GM21786 (cell line): ENCODE data around the gene HJURP.

ENCODE experiments used
- ATAC-seq: cut with Tn5 transposase; IDR thresholded peaks from one replicate; pipeline ENCODE4 v1.9.1; 2021; ENCODE audit not compliant: unreplicated experiment

The HJURP gene

DNA sequence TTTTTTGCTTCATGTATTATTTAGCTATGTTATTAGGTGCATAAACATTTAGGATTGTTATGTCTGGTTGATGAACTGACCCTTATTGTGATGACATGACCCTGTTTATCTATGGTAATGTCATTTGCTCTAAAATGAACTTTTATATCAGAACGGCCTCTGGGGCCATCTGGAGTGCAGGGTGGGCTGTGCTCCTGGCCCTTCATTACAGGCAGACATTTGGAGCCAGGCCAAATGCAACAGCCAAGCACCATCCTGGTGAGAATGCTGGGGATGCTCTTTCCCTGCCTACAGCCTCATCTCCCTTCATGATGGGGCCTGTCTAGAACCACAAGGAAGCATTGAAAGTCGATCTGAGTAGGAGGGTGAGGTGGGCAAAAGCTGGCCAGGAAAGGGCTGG is 38.0 kb downstream of the HJURP start:
- no peak for ATAC-seq

DNA sequence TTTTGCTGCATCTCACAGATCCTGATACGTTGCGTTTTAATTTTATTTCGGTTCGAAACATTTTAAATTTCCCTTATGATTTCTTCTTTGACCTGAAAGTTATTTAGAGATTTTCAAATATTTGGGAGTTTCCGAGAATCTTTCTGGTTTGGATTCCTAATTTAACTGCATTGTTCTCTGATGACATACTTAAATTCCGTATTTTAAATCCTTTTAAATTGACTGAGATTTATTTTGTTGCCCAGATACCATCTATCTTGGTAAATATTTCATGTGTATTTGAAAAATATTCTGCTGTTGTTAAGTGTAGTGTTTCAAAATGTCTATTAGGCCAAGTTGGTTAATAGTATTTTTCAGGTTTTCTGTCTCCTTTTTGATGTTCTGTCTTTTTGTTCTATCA is 38.5 kb downstream of the HJURP start:
- no peak for ATAC-seq

DNA sequence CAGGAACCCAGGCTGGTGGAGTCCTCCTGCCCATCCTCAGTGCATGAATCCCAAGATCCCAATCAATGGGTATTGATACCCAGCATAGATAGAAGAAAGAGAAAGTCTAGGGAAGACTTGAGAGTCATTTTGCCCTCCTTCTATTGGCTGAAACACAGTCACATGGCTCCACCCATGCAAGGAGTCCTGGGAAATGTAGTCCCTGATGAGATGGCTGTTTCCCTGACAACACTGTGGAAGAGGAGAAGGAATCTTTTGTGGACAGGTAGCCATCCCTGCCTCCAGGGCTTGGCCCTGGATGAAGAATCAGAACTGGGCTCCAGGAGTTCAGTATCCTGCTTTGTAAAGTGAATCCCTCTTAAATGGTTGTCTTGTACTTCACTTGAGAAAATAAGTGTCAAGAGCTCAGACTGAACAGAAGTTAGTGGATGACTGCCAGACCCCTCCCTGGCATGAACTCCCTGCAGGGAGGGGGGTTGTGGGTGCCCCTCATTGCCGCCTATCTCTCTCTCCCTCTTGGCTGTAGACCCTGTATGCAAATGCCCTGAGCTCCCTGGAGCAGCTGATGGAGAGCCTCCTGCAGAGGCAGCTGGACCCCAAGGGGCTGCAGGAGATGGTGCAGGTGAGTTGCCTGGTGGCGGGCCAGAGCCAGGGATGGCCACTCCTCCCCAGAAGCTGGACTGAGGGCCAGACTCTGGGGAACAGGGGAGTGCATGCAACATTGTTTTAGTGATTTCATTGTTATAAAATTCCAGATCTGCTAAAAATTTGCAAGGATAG is 40.1 kb downstream of the HJURP start:
- ATAC-seq = no peak

DNA sequence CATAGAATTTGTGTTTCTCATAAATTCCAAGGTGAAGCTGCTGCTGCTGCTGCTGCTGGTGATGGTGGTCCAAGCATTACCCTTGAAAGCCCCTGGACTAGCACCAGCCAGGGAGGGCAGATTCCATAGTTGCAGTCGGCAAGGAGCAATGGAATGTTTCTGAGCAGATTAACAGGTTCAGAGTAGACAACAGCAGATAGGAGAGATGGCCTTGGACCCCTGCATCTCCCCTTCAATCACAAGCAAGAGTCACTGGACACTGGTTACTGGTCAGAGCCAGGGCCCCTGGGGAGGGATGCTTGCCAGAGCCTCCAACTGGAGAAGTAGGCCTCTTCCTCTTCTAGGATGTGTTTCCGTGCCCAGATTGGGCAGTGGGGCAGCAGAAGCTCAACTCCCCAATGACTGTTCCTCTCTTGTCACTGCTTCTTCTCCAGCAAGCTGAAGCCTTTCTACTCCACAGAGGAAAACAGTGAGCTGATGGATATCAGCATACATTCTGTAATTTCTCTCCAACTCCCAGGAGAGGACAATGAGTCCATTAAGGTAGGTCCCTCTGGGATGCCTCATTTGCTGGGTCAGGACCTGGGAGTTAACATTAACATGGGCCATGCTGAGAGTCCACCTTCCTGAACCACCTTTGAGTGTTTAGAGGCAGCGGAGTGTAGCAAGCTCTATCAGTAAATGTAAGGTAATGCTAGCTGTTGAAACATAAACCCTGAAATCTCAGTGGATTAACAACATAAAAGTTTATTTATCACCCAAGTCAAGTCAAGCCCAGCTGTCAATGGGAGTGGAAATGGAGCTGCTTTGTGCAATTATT is 40.9 kb downstream of the HJURP start:
- ATAC-seq = no peak

DNA sequence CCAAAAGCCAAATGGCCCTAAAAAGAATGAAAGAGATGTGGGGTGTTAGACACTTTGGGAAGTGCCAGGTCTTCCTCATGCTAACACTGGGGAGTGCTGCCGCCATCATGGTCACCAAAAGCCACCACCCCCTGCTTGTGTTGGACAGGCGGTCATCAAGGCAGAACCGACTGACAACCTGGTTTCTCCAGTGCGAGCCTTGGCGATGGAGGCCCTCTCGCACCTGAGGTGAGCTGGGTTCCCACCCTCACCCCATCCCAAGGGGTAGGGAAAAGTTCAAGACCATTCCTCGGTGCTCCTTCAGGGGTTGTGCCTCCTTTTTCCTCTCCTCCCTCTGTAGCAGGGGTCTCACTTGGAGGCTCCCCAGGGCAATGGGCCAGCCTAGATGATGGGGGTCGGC is 42.6 kb downstream of the HJURP start:
- ATAC-seq = no peak

DNA sequence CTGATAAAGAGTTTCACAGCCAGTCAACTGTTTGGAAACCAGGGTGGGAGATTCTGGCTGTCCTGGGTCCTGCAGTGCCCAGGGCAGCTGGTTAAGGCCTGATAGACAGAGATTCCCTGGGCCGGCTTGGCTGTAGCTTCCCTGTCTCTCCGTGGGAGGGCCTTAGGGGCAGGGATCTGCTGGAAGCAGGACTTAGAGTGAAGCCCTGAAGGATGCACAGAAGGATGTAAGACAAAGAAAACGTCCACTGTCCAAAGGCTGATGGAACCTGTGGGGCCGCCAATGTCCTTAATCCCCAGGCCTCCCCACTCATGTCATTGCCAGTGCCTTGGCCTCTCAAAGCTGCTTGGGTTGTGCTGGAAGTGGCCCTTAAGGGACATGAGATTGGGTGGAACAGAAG is 43.2 kb downstream of the HJURP start:
- no peak for ATAC-seq

DNA sequence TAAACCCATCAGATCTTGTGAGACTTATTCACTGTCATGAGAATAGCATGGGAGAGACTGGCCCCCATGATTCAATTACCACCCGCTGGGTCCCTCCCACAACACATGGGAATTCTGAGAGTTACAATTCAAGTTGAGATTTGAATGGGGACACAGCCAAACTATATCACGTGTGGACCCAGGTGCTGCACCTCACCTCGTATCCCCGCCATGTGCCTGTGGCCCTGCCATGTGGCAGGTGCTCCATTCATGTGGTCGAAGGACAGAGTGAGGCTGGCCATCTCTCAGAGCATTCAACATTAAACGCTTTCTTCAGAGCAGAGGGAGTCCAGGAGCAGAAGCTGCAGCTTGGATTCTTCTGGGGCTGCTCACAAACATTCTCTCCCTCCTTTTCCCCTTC is 44.0 kb downstream of the HJURP start:
- ATAC-seq = no peak

DNA sequence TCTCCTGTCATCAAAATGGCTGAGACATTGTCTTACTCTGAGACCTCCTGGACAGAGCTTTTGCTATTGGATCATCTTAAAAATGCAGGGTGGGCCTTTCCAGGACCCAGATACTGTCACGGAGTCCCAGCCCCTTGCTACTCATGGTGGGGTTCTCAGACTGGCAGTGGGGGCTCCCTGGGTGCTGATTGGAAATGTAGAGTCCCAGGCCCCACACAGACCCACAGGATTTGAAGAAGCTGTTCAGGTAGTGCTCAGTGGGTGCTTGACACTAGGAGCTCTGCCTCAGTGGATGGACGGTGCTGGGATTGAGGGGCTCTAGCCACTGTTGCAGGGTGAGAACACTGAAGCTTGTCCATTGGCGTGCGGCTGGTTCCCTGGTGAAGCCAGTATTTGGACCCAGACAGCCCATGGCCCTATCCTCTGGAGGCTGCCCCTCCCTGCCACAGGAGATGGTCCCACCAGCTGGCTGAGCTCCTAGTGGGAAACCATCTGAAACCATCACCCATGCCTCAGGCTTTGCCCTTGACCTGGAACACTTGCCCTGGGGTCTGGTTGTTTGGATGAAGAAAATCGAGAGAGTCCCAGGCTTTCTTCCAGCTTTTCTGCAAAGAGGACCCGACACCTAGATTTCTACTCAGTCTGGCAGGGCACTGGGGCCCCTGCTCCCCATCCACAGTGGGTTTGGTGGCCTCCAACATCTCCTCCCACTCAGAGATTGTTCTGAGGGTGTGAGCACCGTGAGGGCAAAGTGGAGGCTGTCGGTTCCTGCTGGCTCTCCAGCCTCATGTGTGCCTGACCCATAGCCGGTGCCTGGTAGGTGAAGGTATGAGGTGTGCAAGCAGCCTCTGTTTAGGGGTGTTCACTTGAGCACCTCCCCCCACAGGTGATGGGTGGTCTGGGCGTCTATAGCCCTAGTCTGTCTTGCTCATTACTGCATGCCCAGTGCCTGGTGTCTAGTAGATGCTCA is 46.1 kb downstream of the HJURP start:
- no peak for ATAC-seq

DNA sequence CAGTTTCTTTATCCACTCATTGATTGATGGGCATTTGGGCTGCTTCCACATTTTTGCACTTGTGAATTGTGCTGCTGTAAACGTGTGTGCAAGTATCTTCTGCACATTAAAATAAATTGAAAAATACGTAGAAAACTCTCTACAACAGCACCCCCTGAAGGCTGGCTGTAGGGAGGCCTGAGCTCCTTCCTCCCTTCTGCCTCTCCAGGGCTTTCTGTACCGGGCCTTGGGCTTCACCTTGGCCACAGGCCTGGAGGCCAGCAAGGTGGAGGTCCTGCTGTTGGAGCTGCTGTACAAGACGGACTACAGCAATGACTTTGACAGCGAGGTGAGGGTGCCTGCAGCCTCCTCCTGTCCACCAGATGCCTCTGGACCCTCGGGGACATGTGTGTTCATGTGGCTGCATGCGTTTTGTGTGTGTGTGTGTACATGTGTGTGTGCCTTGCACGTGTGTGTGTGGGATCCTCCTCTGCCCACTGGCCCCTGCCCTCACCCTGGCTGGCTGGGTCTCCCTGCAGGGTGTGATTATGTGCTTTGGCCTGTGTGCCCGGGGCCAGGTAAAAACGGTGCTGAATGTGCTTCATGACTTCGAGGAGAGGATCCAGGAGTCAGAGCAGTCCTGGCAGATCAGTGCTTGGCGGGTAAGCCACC is 47.0 kb downstream of the HJURP start:
- no peak for ATAC-seq

DNA sequence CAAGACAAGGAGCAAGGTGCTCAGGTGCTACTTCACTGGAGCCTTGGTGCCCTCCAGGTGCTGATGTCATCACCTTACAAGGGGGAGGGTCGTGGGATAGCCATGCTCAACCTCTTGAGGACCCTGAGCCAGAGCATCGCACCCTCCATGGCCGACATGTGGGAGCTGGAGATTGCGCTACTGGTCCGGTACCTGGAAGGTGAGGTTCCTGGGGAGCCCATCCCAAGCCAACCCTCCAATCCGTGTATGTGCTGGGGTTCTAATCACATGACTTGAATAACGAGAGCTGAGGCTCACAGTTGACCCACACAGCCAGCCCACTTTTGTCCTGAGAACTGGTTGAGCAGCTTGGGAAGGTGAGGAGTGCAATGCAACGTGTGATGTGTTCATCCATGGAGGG is 50.3 kb downstream of the HJURP start:
- no peak for ATAC-seq

DNA sequence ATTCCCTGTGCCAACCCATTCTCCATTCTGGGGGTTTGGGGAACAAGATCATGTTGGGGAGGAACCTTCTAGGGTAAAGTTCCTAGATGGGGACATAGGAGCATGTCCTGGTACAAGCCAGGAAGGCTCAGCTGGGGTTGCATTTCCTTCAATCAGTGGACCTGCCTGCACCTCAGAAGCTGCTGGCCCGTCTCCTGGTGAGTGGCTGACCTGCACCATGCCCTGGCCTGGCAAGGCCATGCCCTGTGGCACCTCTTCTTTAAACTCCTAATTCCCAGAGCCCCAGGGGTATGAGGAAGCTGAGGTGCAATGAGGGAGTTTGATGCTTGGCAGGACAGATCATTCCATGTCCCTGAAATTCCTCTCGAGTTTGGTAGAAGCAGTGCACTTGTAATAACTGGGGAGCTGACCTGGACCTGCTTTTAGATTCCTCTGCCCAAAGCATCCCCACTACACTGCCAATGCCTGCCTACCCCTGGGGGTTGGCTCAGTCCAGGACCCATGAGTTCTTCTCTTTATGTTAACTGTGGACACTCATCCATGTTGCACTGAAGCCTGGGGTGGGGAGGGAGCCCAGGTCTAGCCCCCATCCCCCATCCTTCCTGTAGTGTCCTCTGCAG is 50.9 kb downstream of the HJURP start:
- ATAC-seq = no peak

DNA sequence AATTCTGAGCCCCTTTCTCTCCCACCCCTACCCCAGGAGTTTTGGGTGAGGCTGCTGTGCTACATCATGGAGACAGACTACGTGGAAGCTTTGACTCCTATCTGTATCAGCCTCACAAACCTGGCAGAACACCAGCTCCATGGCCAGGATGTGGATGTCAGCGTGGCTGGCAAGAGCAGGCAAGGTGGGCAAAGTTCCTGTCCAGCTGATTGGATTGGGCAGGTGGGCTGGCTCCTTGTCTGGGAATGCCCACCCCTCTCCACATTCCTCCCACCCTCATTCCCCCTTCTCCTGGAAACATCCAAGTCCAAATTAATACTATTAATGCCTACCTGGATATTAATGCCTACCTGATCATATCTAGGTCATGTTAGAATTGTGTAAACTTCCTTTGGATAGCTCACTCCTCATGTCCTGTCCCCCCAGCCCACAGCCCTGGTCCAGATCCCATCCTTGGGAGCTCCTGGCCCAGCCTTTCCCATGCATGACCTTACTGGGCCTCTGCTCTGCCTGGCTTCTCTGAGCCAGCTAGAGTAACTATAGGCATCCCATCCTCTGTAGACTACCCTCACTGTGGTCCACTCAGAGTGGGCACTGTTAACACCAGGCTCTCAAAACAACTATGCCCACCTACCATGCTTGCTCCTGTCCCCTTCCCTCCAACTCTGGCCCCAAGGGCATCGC is 52.1 kb downstream of the HJURP start:
- no peak for ATAC-seq

DNA sequence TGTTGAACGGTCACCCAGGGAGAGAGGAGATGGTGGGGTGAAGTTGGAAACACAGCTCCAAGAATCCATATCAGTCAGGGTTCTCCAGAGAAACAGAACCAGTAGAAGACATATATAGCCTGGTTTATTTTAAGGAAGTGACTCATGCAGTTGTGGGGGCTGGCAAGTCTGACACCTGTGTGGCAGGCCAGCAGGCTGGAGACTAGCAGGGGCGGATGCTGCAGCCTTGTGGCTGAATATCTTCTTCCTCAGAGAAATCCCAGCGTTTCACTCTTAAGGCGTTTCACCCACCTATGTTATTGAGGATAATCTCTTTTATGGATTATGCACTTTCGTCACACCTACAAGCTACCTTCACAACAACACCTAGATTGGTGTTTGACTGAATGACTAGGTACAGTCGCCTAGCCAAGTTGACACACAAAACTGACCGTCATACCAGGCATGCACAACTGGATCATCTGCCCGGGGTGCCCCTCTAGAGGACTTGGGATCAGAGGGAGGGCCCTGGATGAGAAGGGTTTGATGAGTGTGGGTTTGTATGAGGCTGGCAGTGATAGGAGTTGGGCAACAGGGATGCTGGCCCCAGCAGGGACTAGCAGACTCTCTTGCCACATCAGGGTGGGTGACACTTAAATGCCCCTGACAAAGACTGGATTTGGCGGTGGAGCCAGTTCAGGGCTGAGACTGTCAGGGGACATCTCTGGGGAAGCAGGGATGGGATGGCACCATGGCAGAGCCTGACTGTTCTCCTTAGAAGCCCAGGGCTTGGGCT is 52.8 kb downstream of the HJURP start:
- ATAC-seq = no peak

DNA sequence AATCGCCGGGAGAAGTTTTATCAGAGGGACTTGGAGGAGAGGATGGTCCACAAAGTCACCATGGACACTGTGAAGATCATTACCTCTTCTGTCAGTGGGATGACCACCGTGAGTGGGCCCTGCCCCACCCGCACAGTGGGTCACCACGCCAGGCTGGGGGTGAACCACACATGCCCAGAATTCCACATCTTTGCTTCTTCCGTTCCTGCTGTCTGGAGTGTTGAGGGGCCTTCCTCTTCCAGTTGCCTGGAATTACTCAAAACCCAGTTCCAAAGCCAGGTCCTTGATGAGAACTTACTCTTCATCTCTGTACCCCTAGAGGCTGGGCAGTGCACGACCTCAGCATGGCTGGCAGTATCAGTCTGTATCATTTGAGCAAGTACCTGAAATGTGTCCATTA is 54.1 kb downstream of the HJURP start:
- no peak for ATAC-seq

DNA sequence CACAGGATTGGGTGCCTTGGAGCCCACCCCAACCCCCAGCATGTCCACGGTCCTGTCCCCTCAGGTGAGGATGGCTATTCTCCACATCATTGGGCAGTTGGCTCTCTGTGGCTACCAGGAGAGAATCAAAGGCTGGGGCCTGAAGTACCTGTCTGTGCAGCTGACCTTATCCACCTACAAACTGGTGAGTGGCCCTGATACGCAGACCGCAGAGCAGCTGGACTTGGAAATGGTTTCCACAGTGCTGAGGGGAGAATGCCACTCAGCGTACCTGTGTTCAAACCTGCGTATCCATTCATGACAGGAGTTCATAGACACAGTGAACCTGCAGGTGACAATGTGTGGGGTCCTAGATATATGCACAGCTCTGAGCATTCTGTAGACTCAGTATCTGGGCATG is 54.6 kb downstream of the HJURP start:
- no peak for ATAC-seq

DNA sequence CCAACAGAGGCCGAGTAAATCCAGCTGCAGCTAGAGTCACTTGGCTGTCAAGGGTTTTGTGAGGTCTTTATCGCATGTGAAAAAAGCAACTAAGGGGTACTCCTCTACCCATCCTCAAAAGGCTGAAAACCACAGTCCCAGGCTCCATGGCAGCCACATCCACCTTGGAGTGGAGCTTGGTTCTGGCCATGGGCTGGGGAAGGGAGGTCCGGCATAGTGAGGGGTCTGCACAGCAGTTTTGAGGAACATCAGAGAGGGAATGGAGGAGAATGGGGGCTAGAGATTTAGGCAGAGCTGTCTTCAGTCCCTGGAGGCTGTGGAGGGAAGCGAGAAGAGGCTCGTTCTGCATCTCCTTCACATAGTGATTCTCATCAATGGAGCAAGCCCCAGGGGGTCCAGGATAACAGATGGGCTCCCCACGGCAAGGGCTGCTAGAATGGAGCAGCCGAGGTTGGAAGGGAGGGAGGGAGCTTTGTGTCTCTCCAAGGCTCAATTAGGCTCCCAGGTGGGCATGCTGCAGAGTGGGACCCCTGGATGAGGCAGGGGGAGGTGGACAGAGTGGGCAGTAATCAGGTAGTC is 55.2 kb downstream of the HJURP start:
- ATAC-seq = no peak

DNA sequence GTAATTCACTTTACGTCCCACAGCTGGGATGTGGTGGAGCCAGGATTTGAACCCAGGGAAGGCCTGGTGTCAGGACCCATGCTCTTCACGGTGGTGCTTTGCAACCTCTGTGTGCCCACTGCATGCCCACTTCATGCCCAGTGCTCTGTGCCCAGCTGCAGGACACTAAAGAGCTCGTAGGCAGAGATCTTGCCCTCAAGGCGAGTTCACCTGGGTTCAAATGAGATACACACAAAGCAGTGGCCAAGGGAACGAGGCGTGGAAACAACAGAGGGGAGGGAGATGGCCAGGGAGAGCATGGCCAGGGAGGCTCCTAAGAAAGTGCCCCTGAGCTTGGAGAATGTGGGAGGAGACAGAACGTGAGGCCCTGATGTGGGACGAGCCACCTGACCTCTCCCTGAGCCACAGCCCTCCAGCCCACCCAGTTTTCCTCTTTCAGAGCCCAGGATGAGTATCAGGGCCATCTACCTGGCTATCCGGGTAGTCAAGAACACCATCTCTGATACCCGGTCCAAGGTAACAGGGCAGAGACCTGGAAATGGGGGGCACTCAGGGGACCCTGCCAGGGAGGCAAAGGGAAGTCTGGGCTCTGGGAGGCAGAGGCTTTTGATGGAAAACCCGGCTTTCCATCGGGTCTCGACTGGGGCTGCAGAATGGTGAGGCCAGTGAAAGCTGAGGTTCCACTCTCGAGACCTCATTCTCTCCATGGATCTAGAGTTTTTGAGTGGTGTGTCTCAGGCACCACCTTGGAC is 55.8 kb downstream of the HJURP start:
- no peak for ATAC-seq

DNA sequence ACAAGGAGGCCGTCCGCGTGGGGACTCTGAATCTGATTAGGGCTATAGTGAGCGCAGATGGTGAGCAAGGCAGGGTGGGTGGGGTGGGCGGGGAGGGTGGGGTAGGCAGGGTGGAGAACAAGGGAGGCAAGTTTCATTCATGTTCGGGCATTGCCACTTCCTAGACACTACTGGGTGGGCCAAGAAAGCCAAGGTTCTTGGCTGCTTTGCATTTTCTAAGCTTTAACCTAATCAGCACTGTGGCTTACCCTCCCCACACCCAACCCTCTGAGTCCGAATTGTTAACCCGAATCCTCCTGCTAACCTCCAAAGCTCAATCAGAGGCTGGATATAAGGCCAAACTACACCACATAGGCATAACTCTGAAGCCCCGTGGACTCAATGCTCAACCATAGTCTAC is 58.1 kb downstream of the HJURP start:
- no peak for ATAC-seq
